ENCODE results near the gene NKAIN4.

Gene NKAIN4

DNA sequence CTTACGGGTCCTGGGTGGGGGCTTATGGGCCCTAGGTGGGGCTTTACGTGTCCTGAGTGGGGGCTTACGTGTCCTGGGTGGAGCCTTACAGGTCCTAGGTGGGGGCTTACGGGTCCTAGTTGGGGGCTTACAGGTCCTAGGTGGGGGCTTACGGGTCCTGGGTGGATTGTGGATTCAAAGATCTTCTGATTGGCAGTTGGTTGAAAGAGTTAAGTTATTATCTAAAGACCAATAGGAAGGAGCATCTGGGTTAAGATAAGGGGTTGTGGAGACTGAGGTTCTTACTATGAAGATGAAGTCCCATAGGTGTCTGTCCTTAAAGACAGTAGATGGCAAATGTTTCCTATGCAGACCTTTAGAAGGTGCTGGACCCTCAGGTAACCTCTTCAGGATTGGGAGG, 27.0 kb downstream of the NKAIN4 start:
- TF ChIP-seq, protein P1, sequence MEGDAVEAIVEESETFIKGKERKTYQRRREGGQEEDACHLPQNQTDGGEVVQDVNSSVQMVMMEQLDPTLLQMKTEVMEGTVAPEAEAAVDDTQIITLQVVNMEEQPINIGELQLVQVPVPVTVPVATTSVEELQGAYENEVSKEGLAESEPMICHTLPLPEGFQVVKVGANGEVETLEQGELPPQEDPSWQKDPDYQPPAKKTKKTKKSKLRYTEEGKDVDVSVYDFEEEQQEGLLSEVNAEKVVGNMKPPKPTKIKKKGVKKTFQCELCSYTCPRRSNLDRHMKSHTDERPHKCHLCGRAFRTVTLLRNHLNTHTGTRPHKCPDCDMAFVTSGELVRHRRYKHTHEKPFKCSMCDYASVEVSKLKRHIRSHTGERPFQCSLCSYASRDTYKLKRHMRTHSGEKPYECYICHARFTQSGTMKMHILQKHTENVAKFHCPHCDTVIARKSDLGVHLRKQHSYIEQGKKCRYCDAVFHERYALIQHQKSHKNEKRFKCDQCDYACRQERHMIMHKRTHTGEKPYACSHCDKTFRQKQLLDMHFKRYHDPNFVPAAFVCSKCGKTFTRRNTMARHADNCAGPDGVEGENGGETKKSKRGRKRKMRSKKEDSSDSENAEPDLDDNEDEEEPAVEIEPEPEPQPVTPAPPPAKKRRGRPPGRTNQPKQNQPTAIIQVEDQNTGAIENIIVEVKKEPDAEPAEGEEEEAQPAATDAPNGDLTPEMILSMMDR (IDR thresholded peaks at IDR 0.05; ENCODE audit: low read depth, low read length): no peak
- no peak overlapping the region for H3K4me3 ChIP-seq (ENCODE audit: low read depth, low read length)

DNA sequence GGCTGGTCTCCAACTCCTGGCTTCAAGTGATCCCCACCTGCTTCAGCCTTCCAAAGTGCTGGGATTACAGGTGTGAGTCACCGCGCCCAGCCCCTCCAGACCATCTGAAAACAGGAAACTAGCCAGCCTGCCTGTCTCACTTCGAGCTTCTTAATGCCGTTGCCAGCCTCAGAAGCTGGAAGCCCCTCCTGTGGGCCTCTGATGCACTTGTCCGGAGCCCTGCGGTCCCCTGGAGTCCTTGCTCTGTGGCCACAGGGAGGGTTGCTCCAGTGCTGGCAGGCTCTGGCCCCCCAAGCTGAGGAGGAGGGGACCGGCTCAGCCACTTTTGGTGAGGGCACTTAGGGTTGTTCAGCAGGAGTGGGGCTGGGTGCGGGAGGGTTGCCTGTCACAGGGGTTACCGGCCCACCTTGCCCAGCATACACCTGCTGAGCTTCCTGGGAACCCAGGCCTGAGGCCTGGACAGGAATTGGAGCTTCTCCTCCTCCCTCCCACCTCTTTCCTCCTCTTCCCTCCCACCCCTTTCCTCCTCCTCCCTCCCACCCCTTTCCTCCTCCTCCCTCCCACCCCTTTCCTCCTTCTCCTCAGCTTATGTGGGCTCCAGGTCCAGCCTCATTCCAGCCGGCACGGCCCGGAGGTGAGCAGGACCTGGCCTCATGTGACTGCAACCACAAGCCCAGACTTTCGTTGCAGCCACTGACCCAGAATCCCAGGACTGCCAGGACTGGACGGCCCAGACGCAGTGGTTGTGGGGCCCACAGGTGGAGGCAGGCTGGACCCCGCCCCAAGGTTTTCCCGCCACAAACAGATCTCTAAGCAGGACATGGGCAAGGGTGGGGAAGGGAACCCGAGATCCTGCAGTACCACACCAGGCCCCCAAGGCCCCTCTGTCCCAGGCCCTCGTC, 28.0 kb downstream of the NKAIN4 start:
- TF ChIP-seq, protein P1 (IDR thresholded peaks at IDR 0.05; ENCODE audit: low read depth, low read length): no peak
- H3K4me3 ChIP-seq (ENCODE audit: low read depth, low read length): no peak overlapping the region

- no peak overlapping the region for H3K4me3 ChIP-seq (ENCODE audit: low read depth, low read length)
- TF ChIP-seq, protein P1 (IDR thresholded peaks at IDR 0.05; ENCODE audit: low read depth, low read length): no peak
These were observed 29.2 kb downstream of the NKAIN4 start for GRCh38 chr20:63225082-63225454.

DNA sequence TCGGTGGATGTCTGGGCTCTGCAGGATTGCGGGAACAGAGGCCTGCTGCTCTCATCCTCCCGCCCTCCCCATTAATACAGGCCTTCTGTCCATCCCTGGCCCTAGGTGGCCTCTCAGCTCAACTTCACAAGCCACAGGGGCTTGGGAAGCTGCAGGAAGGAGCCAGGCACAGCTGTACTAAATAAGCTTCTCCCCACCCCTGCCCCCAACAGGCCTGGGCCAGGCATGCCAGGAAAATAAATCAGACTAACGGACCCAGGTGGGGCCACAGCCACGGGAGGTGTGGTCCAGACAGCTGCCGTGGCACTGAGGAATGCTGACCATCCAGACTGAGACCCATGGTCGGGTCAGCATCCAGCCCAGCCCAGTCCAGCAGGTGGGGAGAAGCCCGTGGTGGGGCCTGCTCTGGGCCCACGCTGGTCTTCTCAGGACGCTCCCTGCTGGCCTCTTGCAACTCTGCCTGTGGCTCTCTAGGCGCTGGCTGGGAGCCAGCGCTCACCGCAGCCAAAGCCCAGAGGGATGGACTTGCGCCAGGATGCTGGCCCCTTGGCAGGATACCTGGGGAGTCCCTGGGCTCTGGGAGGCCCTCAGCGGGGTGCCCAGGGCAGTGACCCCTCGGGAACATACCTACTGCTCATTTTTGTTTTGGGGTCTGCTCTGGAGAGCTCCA, 29.7 kb downstream of the NKAIN4 start:
- no peak overlapping the region for H3K4me3 ChIP-seq (ENCODE audit: low read depth, low read length)
- TF ChIP-seq, protein P1 (IDR thresholded peaks at IDR 0.05; ENCODE audit: low read depth, low read length): peak; percentile 23

DNA sequence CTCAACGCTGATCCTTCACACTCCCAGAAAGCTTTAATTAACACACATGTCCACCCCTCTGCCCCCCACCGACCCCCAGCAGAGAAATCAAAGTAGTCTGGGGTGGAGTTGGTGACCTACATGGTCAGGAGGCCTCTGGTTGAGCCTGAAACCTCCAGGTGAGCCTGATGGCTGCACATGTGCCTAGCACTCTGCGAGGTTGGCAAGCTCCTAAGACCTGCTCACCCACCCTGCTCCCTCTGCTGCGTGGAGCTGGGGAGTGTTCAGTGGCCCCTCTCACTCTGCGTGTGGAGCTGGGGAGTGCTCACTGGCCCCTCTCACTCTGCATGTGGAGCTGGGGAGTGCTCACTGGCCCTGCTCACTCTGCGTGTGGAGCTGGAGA, 30.4 kb downstream of the NKAIN4 start:
- no peak overlapping the region for H3K4me3 ChIP-seq (ENCODE audit: low read depth, low read length)
- TF ChIP-seq, protein P1 (IDR thresholded peaks at IDR 0.05; ENCODE audit: low read depth, low read length): no peak

DNA sequence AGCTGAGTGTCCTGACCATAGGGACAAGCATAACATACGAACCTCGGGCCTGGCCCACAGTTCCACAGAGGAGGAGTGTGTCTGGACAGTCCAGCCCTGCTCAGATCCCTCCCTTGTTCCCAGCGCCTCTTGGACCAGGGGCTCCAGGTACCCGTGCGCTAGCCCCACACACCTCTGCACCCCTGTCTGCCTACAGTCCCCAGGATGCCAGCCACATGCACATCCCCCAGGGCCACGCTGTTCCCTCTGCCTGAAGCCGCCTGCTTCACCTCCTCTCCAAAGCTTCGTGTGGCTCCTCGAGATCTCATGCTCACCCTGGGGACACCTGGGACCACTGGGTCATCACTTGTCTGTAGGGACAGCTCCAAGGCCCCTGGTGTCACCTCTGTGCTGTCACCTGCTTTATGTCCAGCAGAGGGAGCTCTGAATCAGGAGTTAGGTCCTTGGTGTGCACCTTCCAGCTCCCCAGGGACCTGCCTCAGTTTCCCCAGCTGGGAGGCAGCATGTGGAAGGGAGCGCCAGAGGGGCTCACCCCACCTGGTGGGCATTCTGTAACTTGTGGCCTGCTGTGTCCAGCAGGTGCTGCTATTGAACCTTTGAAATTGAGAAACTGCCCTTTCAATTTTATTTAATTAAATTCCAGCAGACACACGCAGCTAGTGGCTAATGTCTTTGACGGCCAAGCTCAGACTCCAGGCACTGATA, 31.0 kb downstream of the NKAIN4 start:
- H3K4me3 ChIP-seq (ENCODE audit: low read depth, low read length): no peak overlapping the region
- TF ChIP-seq, protein P1 (IDR thresholded peaks at IDR 0.05; ENCODE audit: low read depth, low read length): peak; percentile 83

Measured in WI38 (cell line).